Stimulated activated CD8-positive, alpha-beta memory T cell treated with anti-CD3 and anti-CD28 coated beads, Interleukin-12 subunit alpha, Interleukin-12 subunit beta, amount 100 ng/mL, for 24 hours (primary cell): ENCODE results near the gene PNLIPRP1.

Source experiments
- DNase-seq: peaks from one replicate; pipeline ENCODE4 v3.0.0-alpha.2; 2020; ENCODE audit errors: extremely low read depth

Gene PNLIPRP1

GRCh38 chr10:116590590-116591444, at the start of gene PNLIPRP1:
Gene PNLIPRP1 (plus strand): TSS chr10:116590959. CDS start chr10:116591130, 171 bp downstream.
- no peak for DNase-seq

- no peak for DNase-seq
These were observed 48.6 kb upstream of the PNLIPRP1 start for GRCh38 chr10:116542007-116542677.

DNA sequence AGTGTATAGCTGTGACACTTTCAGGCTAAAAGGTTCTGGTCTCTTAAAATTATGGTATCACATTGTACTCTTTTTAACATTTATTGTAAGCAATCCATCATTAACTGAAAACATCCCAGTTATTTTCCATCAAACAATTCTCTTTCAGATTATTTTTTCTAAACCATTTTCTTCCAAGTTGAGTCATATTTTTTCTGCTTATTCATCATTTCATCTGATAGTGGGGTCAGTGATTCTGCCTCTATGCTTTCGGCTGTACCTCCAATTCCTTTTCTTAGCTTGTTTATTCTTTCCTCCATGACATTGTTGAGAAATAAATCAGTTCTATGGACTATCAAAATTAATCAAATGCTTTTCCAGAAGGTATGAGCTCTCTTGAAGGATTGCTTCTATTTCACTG, 45.6 kb upstream of the PNLIPRP1 start:
- DNase-seq = no peak

GRCh38 chr10:116545756-116546155, 45.0 kb upstream of the PNLIPRP1 start, which contains the start of gene PNLIP:
Gene PNLIP (plus strand): TSS chr10:116545931. CDS start chr10:116546093, 162 bp downstream.
- no peak for DNase-seq

DNA sequence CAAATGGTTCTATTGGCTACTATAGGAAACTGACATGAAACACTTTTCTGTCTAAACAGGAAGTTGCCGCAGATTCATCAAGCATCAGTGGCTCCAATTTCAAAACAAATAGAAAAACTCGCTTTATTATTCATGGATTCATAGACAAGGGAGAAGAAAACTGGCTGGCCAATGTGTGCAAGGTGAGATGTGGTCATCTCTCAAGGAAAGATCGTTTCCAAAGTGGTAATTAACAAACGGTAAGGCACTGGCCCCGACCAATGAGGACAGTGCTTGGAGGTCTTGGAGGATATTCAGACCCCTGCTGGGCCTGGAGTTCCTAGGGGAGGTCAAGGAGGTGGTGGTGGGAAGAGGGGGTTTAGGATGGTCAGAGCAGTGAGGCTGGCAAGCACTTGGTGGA, 42.5 kb upstream of the PNLIPRP1 start:
- DNase-seq = no peak

DNA sequence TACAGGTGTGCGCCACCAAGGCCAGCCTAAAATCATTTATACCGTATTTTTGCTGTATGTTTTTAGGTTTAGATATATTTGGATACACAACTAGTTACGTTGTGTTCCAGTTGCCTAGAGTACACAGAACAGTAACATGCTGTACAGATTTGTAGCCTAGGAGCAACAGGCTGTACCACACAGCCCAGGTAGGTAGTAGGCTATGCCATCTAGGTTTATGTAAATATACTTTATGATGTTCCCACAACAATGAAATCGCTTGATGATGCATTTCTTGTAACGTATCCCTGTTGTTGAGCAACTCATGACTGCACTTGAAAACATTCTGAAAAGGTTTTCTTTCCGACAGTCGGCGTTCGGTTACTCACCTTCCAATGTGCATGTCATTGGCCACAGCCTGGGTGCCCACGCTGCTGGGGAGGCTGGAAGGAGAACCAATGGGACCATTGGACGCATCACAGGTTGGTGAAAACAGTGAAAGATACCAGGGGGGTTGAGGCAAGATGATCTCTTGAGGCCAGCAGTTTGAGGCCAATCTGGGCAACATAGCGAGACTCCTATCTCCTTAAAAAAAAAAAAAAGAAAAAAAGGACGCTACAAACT, 37.3 kb upstream of the PNLIPRP1 start:
- no peak for DNase-seq

DNA sequence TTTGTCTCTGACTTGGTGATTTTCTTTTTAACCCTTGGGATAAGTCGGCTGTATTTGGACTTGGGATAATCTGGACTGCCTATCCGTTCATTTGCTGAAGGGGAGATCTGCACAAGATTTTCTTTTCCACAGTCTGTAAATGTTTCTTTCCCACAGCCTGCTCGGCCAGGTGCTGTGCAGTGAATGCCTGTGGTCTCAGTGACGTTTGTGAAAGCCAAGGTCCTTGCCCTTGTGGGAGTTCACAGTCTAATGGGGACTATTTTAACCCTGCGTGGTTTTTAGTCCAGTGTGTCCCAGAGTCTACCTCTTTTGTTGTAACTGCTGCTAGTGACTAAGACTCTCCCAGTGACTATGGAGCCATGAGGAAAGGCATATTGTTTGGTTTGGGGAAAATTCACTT, 36.1 kb upstream of the PNLIPRP1 start:
- DNase-seq = no peak

- DNase-seq = no peak
These were observed 34.9 kb upstream of the PNLIPRP1 start for GRCh38 chr10:116555880-116556279.

DNA sequence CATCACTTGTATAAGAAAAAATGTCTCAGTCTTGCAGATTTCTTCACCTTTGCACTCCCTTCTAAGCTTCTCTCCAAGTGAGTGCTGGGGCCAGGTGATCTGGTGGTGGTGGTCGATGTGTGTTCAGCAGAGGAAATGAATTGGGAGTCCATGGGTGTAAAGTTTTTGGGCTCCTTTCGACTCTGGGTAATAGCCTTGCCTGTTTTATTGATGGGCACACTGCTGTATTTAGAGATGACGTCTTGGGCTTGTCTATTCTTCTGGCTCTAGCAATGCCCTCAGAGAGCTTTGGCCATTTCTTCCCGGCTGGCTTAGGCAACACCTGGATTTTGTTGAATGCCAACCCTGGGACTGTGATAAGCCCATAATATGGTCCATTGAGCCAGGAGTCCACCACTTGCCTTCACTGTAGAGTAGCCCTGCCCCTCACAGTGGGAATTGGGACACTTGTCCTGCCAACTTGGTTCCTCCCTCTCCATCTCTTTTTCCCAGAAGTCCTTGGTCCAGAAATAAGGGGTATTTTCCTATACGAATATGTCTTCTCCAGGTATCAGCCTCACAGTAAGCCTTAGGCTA, 33.4 kb upstream of the PNLIPRP1 start:
- no peak for DNase-seq

- no peak for DNase-seq
These were observed 25.2 kb upstream of the PNLIPRP1 start for GRCh38 chr10:116565534-116565933.

DNA sequence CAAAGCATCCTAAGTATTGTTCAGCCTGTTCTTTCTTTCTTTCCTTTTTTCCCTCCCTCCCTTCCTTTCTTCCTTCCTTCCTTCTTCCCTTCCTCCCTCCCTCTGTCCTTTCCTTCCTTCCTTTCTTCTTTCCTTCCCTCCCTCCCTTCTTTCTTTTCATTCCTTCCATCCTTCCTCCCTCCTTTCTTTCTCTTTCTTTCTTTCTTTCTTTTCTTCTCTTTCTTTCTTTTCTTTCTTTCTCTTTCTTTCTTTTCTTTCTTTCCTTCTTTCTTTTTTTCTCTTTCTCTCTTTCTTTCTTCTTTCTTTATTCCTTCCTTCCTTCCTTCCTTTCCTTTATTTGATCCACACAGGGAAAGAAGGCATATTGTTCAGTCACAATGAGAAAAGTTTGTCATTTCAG, 23.8 kb upstream of the PNLIPRP1 start:
- DNase-seq = no peak

DNA sequence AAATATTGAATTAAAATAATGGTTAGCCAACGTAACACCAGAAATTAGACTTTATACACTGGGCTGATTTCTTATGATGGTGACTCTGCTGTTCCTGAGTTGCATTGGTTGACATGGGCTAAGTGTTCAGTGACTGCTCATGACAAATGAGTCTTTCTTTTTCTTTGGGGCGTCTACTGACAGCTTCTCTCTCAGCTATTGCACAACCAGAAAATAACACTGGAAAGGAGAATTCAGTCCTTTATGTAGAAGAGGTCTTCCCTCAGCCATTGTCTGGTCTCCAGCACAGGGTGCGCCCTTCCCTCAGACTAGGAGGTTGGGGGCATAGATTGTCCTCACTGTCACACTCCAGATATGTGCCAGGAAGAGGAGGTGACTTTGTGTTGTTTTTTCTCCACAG, 23.4 kb upstream of the PNLIPRP1 start:
- no peak for DNase-seq

GRCh38 chr10:116574797-116575196, 16.0 kb upstream of the PNLIPRP1 start:
- DNase-seq = no peak

DNA sequence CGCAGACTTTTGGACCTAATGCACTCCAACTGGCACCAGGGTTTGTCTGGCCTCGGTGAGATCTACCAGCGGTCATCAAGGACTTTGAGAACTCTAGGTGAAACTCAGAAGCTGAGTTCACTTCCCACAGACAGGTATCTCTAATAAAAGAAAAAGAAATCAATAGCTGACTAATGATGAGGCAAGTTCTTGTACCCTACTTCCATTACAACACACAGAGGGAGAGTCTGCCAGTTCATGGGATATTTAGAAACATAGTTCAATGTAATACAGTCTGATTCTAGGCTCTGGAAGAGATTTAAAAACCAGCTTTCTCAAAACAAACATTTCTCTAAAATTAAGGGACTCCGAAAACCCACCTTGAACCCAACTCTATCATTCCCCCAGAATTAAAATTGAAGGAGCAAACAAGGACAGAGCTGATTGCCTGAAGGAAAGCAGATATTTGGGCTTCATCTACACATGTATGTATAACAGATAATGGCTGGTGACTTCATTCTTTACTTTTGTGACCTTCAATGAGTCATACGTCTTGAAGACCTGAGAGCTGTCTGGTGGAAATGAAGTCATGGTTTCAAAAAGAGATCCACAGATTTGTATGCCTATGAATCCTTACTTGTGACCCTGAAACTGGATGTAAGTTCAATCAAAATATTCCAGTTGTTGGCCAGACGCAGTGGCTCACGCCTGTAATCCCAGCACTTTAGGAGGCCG, 2.7 kb upstream of the PNLIPRP1 start:
- DNase-seq = no peak

DNA sequence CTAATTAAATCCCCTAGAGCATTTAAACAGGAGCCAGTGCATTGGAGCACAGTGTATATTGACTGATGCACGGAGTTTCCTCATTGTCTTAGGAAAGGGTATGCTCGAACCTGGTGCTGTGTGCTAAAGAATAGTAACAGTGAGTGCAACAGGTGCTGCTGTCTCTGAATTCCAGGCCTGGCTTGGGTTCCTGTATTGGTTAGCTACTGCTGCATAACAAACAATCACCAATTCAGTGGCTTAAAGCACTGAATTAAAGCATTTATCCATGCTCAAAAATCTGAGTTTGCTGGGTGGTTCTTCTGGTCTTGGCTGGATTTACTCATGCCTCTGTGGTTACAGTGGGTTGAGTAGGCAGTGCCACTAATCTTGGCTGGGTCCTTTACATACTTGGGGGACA, 1.8 kb upstream of the PNLIPRP1 start:
- no peak for DNase-seq

DNA sequence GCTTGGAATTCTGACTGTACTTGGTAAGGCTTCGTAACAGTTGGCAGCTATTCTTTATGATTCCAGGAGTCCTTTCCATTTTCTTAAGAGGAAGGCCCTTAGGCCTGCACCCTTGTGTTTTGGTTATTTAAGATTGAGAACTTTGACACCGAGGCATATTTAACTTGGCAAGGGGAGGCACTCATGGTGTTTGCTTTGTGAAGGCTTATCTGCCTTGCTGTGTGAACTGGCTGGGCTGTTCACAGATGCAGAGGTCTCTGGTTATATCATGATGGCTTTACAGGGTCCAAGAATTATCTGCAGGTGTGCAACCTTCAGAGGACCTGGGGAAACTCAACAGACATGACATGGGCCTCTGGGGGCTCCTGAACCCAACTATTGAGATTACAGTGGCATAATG, 833 bp upstream of the PNLIPRP1 start:
- DNase-seq = no peak

GRCh38 chr10:116593139-116593740, 2.5 kb downstream of the PNLIPRP1 start:
- no peak for DNase-seq

- DNase-seq = no peak
These were observed 3.8 kb downstream of the PNLIPRP1 start for GRCh38 chr10:116594525-116595035.

DNA sequence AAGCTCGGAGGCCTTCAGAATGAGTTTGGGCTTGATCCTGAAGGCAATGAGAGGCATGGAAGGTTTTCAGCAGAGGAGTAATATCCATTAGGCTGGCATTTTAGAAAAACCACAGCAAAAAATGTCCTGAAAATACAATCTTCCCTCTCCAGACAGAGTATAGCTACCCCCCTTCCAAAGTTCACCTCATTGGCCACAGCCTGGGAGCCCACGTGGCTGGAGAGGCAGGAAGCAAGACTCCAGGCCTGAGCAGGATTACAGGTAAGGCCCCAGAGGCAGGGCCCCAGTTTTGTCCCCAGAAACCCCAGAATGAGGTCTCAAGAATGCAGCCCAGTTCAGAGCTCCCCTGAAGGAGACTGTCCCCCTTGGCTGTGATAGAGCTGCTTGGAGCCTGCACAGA, 5.3 kb downstream of the PNLIPRP1 start:
- no peak for DNase-seq

DNA sequence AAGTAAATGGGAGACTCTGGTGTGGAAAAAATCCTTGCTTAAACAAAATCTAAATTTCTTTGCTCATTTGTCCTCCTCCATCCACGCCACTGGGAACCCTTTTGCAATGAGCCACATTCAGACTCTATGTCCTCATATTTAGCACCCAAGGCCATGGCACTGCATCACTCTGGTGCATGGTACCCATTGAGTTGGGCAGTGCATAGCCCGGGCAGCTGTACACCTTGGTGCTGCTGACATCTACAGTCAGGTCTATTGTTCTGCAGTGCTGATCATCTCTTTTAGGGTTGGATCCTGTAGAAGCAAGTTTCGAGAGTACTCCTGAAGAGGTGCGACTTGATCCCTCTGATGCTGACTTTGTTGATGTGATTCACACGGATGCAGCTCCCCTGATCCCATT, 6.8 kb downstream of the PNLIPRP1 start:
- no peak for DNase-seq

GRCh38 chr10:116598329-116598728, 7.6 kb downstream of the PNLIPRP1 start:
- DNase-seq = no peak
